ENCODE measurements around the gene PYGO2.

PYGO2 gene

GRCh38 chr1:154974102-154974807, 12.7 kb upstream of the PYGO2 start, which contains the start of gene CKS1B:
TSS of gene CKS1B (plus strand) at chr1:154974681. CDS start at chr1:154974746, 65 bp downstream.
- Histone ChIP-seq H3K9me3 (ENCODE audit: control extremely low read depth in 1 of 5, control insufficient read depth in 4 of 5, insufficient read depth in 2 of 5, low read depth in 1 of 5, low read length in 4 of 5) (no peaks in the 10 kb centered on the region), H3K4me1 (ENCODE audit: control extremely low read depth in 1 of 4, control insufficient read depth in 4 of 4, insufficient read depth in 4 of 4, low read length in 3 of 4) (peaks cover 32 to 73% (median 72%) of the 10 kb centered on the region in 4 experiments), H3K36me3 (ENCODE audit: control insufficient read depth in 4 of 4, insufficient read depth in 4 of 4, low read length in 3 of 4) (peaks cover 0 to 7% (median under 1%) of the 10 kb centered on the region in 4 experiments), H3K4me3 (ENCODE audit: control insufficient read depth in 1 of 7, extremely low read depth in 1 of 7, insufficient read depth in 4 of 7, low read depth in 2 of 7, low read length in 6 of 7) (peak within 1 kb of the TSS; percentile 64 to 97 (median 89)), H3K27ac (ENCODE audit: insufficient read depth in 1 of 2, low read depth in 1 of 2, low read length in 2 of 2, poor library complexity in 1 of 2, severe bottlenecking in 2 of 2) (peak within 1 kb of the TSS; percentile 95 to 98), H3K27me3 (replicated peaks in 2 of 5; ENCODE audit: control insufficient read depth in 4 of 5, insufficient read depth in 5 of 5, low read length in 4 of 5) (no peaks in the 10 kb centered on the region)
- POLR2A ChIA-PET: interaction anchor here (0.8 to 1.7 kb wide), 5 partner anchors 9 to 26 kb away, joined by 3 to 6 read pairs (median 4); partner anchors contain the start of genes FLAD1 and PYGO2
- CTCF ChIA-PET: interaction anchor here (0.9 to 20.2 kb wide), 9 partner anchors 10 to 111 kb away, joined by 3 to 320 read pairs (median 4); partner anchors contain the start of genes FLAD1, LENEP, PMVK and ZBTB7B
- 0% methylated on average over 42 of the region's 47 CpGs for WGBS (ENCODE audit: insufficient coverage)
- peak; percentile 99 to 100 (median 100) for DNase-seq

GRCh38 chr1:154973344-154974101, 11.9 kb upstream of the PYGO2 start:
- peak overlapping the region; percentile 95 to 98 for H3K27ac ChIP-seq (ENCODE audit: insufficient read depth in 1 of 2, low read depth in 1 of 2, low read length in 2 of 2, poor library complexity in 1 of 2, severe bottlenecking in 2 of 2)
- ChIA-PET CTCF (interaction anchor here (0.9 to 20.2 kb wide), 8 partner anchors 9 to 44 kb away, joined by 3 to 320 read pairs (median 4); partner anchors contain the start of genes FLAD1, LENEP, PMVK and ZBTB7B), POLR2A (interaction anchor here (0.9 to 1.7 kb wide), 4 partner anchors 9 to 26 kb away, joined by 3 to 6 read pairs (median 4); partner anchors contain the start of genes FLAD1 and PYGO2)
- H3K36me3 ChIP-seq (ENCODE audit: control insufficient read depth in 4 of 4, insufficient read depth in 4 of 4, low read length in 3 of 4): peaks cover 0 to 7% (median 1%) of the 10 kb centered on the region in 4 experiments
- WGBS (ENCODE audit: insufficient coverage): under 1% methylated on average over 24 of the region's 37 CpGs
- peak overlapping the region; percentile 64 to 93 (median 89) for H3K4me3 ChIP-seq (ENCODE audit: control insufficient read depth in 1 of 7, extremely low read depth in 1 of 7, insufficient read depth in 4 of 7, low read depth in 2 of 7, low read length in 6 of 7)
- H3K9me3 ChIP-seq (ENCODE audit: control extremely low read depth in 1 of 5, control insufficient read depth in 4 of 5, insufficient read depth in 2 of 5, low read depth in 1 of 5, low read length in 4 of 5): no peaks in the 10 kb centered on the region
- no peaks in the 10 kb centered on the region for H3K27me3 ChIP-seq (replicated peaks in 2 of 5; ENCODE audit: control insufficient read depth in 4 of 5, insufficient read depth in 5 of 5, low read length in 4 of 5)
- DNase-seq: peak; percentile 97 to 98 (median 98)
- peaks cover 32 to 78% (median 71%) of the 10 kb centered on the region in 4 experiments for H3K4me1 ChIP-seq (ENCODE audit: control extremely low read depth in 1 of 4, control insufficient read depth in 4 of 4, insufficient read depth in 4 of 4, low read length in 3 of 4)

GRCh38 chr1:154972517-154973343, 11.1 kb upstream of the PYGO2 start:
- Histone ChIP-seq H3K27ac (ENCODE audit: insufficient read depth in 1 of 2, low read depth in 1 of 2, low read length in 2 of 2, poor library complexity in 1 of 2, severe bottlenecking in 2 of 2) (peak overlapping the region in 1 of 2 experiments; percentile 98), H3K9me3 (ENCODE audit: control extremely low read depth in 1 of 5, control insufficient read depth in 4 of 5, insufficient read depth in 2 of 5, low read depth in 1 of 5, low read length in 4 of 5) (no peaks in the 10 kb centered on the region), H3K4me1 (ENCODE audit: control extremely low read depth in 1 of 4, control insufficient read depth in 4 of 4, insufficient read depth in 4 of 4, low read length in 3 of 4) (peaks cover 25 to 72% (median 63%) of the 10 kb centered on the region in 4 experiments), H3K27me3 (replicated peaks in 2 of 5; ENCODE audit: control insufficient read depth in 4 of 5, insufficient read depth in 5 of 5, low read length in 4 of 5) (no peaks in the 10 kb centered on the region), H3K4me3 (ENCODE audit: control insufficient read depth in 1 of 7, extremely low read depth in 1 of 7, insufficient read depth in 4 of 7, low read depth in 2 of 7, low read length in 6 of 7) (peak overlapping the region in 3 of 7 experiments; percentile 89 to 93 (median 89)), H3K36me3 (ENCODE audit: control insufficient read depth in 4 of 4, insufficient read depth in 4 of 4, low read length in 3 of 4) (peaks cover 0 to 11% (median 7%) of the 10 kb centered on the region in 4 experiments)
- ChIA-PET POLR2A (interaction anchor here (1.7 kb wide), 1 partner anchor 27 kb away, joined by 6 read pairs; no protein-coding TSS in a partner anchor), CTCF (interaction anchor here (1.0 to 20.2 kb wide), 10 partner anchors 8 to 72 kb away, joined by 3 to 320 read pairs (median 6); partner anchors contain the start of genes FLAD1, LENEP, PMVK and PYGO2)
- no peak for DNase-seq
- 88% methylated on average over 11 of the region's 18 CpGs for WGBS (ENCODE audit: insufficient coverage)

GRCh38 chr1:154972213-154972516, 10.6 kb upstream of the PYGO2 start:
- H3K27me3 ChIP-seq (replicated peaks in 2 of 5; ENCODE audit: control insufficient read depth in 4 of 5, insufficient read depth in 5 of 5, low read length in 4 of 5): no peaks in the 10 kb centered on the region
- no peak overlapping the region for H3K4me3 ChIP-seq (ENCODE audit: control insufficient read depth in 1 of 7, extremely low read depth in 1 of 7, insufficient read depth in 4 of 7, low read depth in 2 of 7, low read length in 6 of 7)
- no peak for DNase-seq
- H3K9me3 ChIP-seq (ENCODE audit: control extremely low read depth in 1 of 5, control insufficient read depth in 4 of 5, insufficient read depth in 2 of 5, low read depth in 1 of 5, low read length in 4 of 5): no peaks in the 10 kb centered on the region
- CTCF ChIA-PET: interaction anchor here (1.2 to 20.2 kb wide), 7 partner anchors 11 to 80 kb away, joined by 3 to 320 read pairs (median 5); partner anchors contain the start of genes LENEP, PYGO2 and ZBTB7B
- H3K27ac ChIP-seq (ENCODE audit: insufficient read depth in 1 of 2, low read depth in 1 of 2, low read length in 2 of 2, poor library complexity in 1 of 2, severe bottlenecking in 2 of 2): no peak overlapping the region
- WGBS (ENCODE audit: insufficient coverage): no CpG with 5 or more reads among the region's 3 CpGs
- POLR2A ChIA-PET: no interaction called here
- H3K4me1 ChIP-seq (ENCODE audit: control extremely low read depth in 1 of 4, control insufficient read depth in 4 of 4, insufficient read depth in 4 of 4, low read length in 3 of 4): peaks cover 20 to 66% (median 58%) of the 10 kb centered on the region in 4 experiments
- peaks cover 2 to 16% (median 11%) of the 10 kb centered on the region in 4 experiments for H3K36me3 ChIP-seq (ENCODE audit: control insufficient read depth in 4 of 4, insufficient read depth in 4 of 4, low read length in 3 of 4)

- WGBS (ENCODE audit: insufficient coverage): 62% methylated on average over 5 of the region's 10 CpGs
- peak overlapping the region in 2 of 7 experiments; percentile 61 to 71 for H3K4me3 ChIP-seq (ENCODE audit: control insufficient read depth in 1 of 7, extremely low read depth in 1 of 7, insufficient read depth in 4 of 7, low read depth in 2 of 7, low read length in 6 of 7)
These were observed 9.9 kb upstream of the PYGO2 start for GRCh38 chr1:154971341-154971998.

More at GRCh38 chr1:154971341-154971998, 9.9 kb upstream of the PYGO2 start:
- Histone ChIP-seq H3K27me3 (replicated peaks in 2 of 5; ENCODE audit: control insufficient read depth in 4 of 5, insufficient read depth in 5 of 5, low read length in 4 of 5) (no peaks in the 10 kb centered on the region), H3K4me1 (ENCODE audit: control extremely low read depth in 1 of 4, control insufficient read depth in 4 of 4, insufficient read depth in 4 of 4, low read length in 3 of 4) (peaks cover 13 to 59% (median 51%) of the 10 kb centered on the region in 4 experiments), H3K9me3 (ENCODE audit: control extremely low read depth in 1 of 5, control insufficient read depth in 4 of 5, insufficient read depth in 2 of 5, low read depth in 1 of 5, low read length in 4 of 5) (no peaks in the 10 kb centered on the region), H3K27ac (ENCODE audit: insufficient read depth in 1 of 2, low read depth in 1 of 2, low read length in 2 of 2, poor library complexity in 1 of 2, severe bottlenecking in 2 of 2) (peak overlapping the region; percentile 27 to 77), H3K36me3 (ENCODE audit: control insufficient read depth in 4 of 4, insufficient read depth in 4 of 4, low read length in 3 of 4) (peaks cover 4 to 22% (median 18%) of the 10 kb centered on the region in 4 experiments)
- POLR2A ChIA-PET: interaction anchor here (1.1 kb wide), 1 partner anchor 11 kb away, joined by 6 read pairs; the partner anchor contains the start of gene PYGO2
- CTCF ChIA-PET: interaction anchor here (1.2 to 20.2 kb wide), 10 partner anchors 9 to 81 kb away, joined by 3 to 320 read pairs (median 6); partner anchors contain the start of genes LENEP, PBXIP1, PYGO2 and ZBTB7B
- no peak for DNase-seq

Measured in common myeloid progenitor, CD34-positive (primary cell).